Astrocyte of the spinal cord (primary cell): ENCODE results near the gene ILKAP.

Source experiments
- DNase-seq: peaks from one replicate; pipeline ENCODE4 v3.0.0; 2011; ENCODE audit warnings: low read depth, low spot score
- H3K4me3 ChIP-seq: 2 replicates; pipeline ENCODE4 v1.5.1; 2011; ENCODE audit warnings: low read depth, mild to moderate bottlenecking, low read length, moderate library complexity
- in situ Hi-C: cut with HindIII; loops from 2 replicates; pipeline ENCODE4 v1.10.0; 2017; ENCODE audit warnings: low sequenced_read_pairs
- TF ChIP-seq, protein P1 (sequence below): IDR thresholded peaks from 2 replicates; pipeline ENCODE4 v1.5.1; 2012; ENCODE audit warnings: low read depth, mild to moderate bottlenecking, low read length, inconsistent platforms

ILKAP gene

DNA sequence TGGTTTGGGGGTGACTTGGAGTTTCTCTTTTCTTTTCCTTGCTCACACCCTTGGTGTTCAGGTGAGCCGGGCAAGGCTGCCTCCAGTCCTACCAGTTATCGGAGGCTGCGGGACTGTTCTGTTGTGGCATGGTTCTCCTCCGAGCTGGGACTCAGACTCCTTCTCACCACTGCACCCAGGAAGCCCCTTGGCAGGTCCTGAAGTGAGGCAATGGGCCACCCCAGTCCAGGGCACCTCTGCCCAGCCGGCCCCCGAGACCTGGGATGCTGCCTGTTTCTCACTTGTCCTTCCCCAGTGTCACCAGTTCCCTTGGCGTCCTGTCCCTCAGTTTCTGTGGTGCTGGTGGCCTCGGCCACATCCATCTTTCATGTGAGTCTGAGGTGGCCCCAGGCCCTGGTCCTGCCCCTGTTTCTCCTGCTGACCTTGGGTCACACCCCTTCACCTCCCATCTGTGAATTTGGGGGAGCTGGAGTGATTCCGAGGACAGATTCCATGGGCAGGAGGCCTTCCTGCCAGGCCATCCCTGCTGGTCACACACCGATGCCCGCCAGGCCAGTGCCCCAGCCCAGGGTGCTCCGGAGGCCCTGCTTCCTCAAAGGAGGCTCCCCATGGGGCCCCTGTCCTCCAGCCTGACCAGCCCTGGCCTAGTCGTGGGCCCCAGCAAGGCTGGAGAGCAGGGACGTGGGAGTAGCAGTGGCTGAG, 71.6 kb downstream of the ILKAP start:
- in situ Hi-C loops: no loop called here
- no peak for DNase-seq
- TF ChIP-seq, protein P1, sequence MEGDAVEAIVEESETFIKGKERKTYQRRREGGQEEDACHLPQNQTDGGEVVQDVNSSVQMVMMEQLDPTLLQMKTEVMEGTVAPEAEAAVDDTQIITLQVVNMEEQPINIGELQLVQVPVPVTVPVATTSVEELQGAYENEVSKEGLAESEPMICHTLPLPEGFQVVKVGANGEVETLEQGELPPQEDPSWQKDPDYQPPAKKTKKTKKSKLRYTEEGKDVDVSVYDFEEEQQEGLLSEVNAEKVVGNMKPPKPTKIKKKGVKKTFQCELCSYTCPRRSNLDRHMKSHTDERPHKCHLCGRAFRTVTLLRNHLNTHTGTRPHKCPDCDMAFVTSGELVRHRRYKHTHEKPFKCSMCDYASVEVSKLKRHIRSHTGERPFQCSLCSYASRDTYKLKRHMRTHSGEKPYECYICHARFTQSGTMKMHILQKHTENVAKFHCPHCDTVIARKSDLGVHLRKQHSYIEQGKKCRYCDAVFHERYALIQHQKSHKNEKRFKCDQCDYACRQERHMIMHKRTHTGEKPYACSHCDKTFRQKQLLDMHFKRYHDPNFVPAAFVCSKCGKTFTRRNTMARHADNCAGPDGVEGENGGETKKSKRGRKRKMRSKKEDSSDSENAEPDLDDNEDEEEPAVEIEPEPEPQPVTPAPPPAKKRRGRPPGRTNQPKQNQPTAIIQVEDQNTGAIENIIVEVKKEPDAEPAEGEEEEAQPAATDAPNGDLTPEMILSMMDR: no peak
- no peak overlapping the region for H3K4me3 ChIP-seq

DNA sequence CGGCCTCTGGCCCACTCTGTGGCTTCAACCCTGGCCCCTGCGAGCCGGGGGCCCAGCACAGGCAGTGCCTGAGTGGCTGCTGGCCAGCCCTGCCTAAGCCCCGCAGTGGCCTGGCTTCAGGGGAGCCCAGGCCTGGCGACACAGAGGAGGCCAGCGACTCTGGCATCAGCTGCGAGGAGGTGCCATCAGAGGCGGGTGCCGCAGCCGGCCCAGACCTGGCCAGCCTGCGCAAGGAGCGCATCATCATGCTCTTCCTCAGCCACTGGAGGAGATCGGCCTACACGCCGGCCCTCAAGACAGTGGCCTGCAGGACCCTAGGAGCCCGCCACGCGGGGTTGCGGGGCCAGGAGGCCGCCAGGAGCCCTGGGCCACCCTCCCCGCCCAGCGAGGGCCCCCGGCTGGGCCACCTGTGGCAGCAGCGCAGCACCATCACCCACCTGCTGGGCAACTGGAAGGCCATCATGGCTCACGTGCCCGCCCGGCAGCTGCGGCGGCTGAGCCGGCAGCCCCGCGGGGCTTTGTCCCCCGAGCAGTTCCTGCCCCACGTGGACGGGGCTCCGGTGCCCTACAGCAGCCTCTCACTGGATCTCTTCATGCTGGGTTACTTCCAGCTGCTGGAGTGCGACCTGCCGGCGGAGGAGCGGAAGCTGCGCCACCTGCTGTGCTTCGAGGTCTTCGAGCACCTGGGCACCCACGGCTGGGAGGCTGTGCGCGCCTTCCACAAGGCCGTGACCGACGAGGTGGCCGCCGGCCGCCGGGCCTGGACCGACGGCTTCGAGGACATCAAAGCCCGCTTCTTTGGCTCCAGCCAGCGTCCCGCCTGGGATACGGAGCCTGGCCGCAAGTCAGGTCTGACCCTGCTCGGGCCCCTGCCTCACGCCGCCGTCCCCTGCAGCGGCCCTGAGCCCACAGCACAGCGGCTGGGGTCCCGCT, 72.5 kb downstream of the ILKAP start:
- H3K4me3 ChIP-seq: no peak overlapping the region
- no peak for DNase-seq
- TF ChIP-seq, protein P1: no peak
- in situ Hi-C loops: no loop called here

DNA sequence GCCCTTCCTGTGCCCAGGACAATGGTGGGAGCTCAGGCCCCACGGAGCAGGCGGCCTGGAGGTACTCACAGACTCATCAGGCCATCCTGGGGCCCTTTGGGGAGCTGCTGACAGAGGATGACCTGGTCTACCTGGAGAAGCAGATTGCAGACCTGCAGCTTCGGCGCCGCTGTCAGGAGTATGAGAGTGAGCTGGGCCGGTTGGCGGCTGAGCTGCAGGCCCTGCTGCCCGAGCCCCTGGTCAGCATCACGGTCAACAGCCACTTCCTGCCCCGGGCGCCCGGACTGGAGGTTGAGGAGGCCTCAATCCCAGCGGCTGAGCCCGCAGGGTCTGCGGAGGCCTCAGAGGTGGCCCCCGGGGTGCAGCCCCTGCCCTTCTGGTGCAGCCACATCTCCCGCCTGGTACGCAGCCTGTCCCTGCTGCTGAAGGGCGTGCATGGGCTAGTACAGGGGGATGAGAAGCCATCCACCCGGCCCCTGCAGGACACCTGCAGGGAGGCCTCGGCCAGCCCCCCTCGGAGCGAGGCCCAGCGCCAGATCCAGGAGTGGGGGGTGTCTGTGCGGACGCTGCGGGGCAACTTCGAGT, 73.3 kb downstream of the ILKAP start:
- no peak overlapping the region for H3K4me3 ChIP-seq
- DNase-seq: no peak
- in situ Hi-C loops: no loop called here
- TF ChIP-seq, protein P1: no peak

DNA sequence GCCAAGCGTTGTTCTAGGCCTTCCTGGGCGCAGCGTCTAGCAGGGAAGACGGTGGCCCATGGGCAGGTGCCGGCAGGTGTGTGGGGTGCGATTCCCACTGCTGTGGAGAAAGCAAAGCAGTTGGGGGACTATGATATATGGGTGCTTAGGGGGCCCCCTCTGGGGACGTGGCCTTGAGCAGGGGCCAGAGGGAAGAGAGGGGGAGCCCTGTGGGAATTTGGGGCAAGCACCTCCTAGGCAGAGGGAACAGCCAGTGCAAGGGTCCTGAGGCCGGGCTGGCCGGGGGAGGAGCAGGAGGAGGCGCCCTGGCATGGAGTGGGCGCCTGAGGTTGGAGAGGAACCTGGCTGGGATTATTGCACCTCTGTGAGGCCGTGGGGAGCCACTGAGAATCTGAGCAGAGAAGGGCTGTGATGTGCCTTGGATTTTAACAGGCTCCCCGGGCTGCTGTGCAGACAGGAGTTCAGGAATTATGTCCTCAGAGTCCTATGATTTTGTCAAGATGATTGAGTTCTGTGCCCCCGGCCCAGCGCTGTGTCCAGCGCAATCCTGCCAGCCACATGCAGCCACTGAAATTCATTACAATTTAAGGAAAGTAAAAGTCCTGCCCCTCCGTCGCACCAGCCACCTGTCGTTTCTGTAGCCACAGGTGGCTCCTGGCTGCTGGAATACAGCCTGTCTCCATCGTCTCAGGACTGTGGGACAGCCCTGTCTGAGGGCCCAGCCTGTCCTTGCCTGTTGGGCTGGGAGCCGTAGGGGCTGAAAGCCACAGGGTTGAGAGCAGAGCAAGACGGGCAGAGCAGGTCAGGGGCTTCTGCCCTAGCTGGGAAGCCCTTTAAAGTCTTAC, 74.1 kb downstream of the ILKAP start:
- no peak overlapping the region for H3K4me3 ChIP-seq
- no peak for DNase-seq
- in situ Hi-C loops: no loop called here
- TF ChIP-seq, protein P1: no peak

DNA sequence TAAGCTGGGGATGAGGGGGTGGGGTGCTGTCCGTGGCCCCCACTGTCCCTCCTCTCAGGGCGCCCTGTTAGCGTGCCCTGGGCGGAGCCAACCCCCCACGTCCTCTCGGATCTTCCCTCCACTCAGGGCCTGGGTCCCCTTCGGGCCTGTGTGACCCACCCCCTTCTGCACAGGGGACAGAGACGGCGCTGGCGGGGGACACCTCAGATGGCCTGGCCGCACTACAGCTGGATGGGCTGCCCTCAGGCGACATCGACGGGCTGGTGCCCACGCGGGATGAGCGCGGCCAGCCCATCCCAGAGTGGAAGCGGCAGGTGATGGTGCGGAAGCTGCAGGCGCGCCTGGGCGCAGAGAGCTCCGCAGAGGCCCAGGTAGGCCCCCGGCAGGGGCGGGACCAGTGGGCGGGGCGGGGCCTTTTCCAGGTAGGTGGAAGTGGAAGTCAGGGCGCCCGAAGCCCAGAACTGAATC, 74.9 kb downstream of the ILKAP start:
- no peak overlapping the region for H3K4me3 ChIP-seq
- DNase-seq: no peak
- in situ Hi-C loops: no loop called here
- TF ChIP-seq, protein P1: no peak

DNA sequence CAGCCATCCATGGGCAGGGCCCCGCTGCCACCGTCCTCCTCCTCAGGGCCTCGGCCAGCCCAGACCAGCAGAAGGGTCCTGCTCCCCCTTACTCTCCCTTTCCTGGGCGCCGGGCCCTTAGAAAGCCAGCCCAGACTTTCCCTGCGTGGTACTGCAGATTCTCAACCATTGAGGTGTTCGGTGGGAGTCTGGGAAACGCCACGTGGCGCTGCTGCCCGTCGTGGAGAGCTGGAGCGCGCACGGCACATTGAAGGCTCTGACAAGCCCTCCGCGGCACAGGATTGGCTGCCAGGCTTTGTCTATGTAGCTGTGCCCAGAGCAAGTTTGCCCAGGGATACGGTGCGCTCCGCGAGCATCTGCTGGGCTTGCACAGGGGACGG, 75.4 kb downstream of the ILKAP start:
- in situ Hi-C loops: no loop called here
- H3K4me3 ChIP-seq: no peak overlapping the region
- TF ChIP-seq, protein P1: no peak
- no peak for DNase-seq
